ENCODE data around the gene TXNDC17. TPM values are rescaled to one million over a fixed set of nuclear protein-coding genes. Genes with fewer than 3 reads are reported as not detected.
A peak's percentile ranks its signal among the peaks of the same experiment; 100 is the strongest.

TXNDC17 gene
- total and polyA plus RNA-seq, 2 of the 13 experiments (the other 11 are each of a cell fraction or from before 2014, with no cell fraction given): 188 to 266 TPM

GRCh38 chr17:6636616-6637457 lies 4.0 kb upstream of the TXNDC17 start:
- FAIRE-seq (no peak), DNase-seq (ENCODE audit: low spot score) (no peak), ATAC-seq (no peak)
- Histone ChIP-seq H3K36me3 (replicated peaks in 1 of 2; ENCODE audit: control insufficient read depth in 1 of 2, insufficient read depth in 2 of 2, low read length in 2 of 2) (peaks cover 2 to 20% of the 10 kb centered on the region in 2 experiments; a peak in 4 of 5 replicates), H2AFZ (ENCODE audit: low read length) (no peak overlapping the region), H3K9me3 (ENCODE audit: low read length) (no peaks in the 10 kb centered on the region), H3K4me3 (replicated peaks in 1 of 3; ENCODE audit: insufficient read depth in 1 of 3, low read depth in 2 of 3, low read length in 3 of 3) (no peak overlapping the region), H3K4me1 (ENCODE audit: insufficient read depth, low read length) (peaks cover 17% of the 10 kb centered on the region), H4K20me1 (ENCODE audit: insufficient read depth, low read length) (no peaks in the 10 kb centered on the region), H3K9ac (ENCODE audit: insufficient read depth, low read depth, low read length) (no peak overlapping the region), H3K4me2 (ENCODE audit: low read depth, low read length) (no peak overlapping the region), H3K27ac (ENCODE audit: extremely low read length, insufficient read depth, low read length) (no peak overlapping the region), H3K27me3 (ENCODE audit: control insufficient read depth in 1 of 2, insufficient read depth in 2 of 2, low read length in 2 of 2) (no peaks in the 10 kb centered on the region), H3K79me2 (ENCODE audit: insufficient read depth, low read length) (peaks cover 28% of the 10 kb centered on the region)
- BruUV-seq (replicated peaks): no TSS peak
- POLR2A ChIA-PET: no interaction called here
- CTCF ChIA-PET (ENCODE audit: low intra/inter-chr PET ratio, low total read pairs): no interaction called here
- in situ Hi-C loops (cut with HindIII; ENCODE audit: extremely low pct_ligation_motif_present, low pct_unique_long_range_greater_than_20kb) (no loop called here), intact Hi-C loops (cut with micrococcal nuclease; ENCODE audit: unreplicated experiment) (no loop called here)
- 96% methylated on average over 15 of the region's 17 CpGs for WGBS (ENCODE audit: low lambda C conversion rate)
- TF ChIP-seq BHLHE40 (IDR thresholded peaks at IDR 0.05; ENCODE audit: low read length) (no peak), SAFB2 (CRISPR knock-in tag; IDR thresholded peaks at IDR 0.05; ENCODE audit: borderline replicate concordance, low read depth) (no peak), ZNF564 (CRISPR knock-in tag; IDR thresholded peaks at IDR 0.05) (no peak), AGO2 (optimal IDR thresholded peaks at IDR 0.05; ENCODE audit: low read depth, low read length) (peak; percentile 6), YEATS2 (CRISPR knock-in tag; IDR thresholded peaks at IDR 0.05; ENCODE audit: borderline replicate concordance) (no peak), TMF1 (CRISPR knock-in tag; IDR thresholded peaks at IDR 0.05; ENCODE audit: low read depth) (no peak), ZFP36L1 (CRISPR knock-in tag; IDR thresholded peaks at IDR 0.05) (no peak), ZNF878 (CRISPR knock-in tag; IDR thresholded peaks at IDR 0.05) (no peak), RBFOX2 (IDR thresholded peaks at IDR 0.05; ENCODE audit: low read depth, low read length) (0 out of 2 replicates have a peak, but pooled peaks have one; percentile 20), ZSCAN5A (CRISPR knock-in tag; IDR thresholded peaks at IDR 0.05; ENCODE audit: borderline replicate concordance) (no peak)
- TF ChIP-seq, protein P1, sequence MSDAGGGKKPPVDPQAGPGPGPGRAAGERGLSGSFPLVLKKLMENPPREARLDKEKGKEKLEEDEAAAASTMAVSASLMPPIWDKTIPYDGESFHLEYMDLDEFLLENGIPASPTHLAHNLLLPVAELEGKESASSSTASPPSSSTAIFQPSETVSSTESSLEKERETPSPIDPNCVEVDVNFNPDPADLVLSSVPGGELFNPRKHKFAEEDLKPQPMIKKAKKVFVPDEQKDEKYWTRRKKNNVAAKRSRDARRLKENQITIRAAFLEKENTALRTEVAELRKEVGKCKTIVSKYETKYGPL (CRISPR knock-in tag; IDR thresholded peaks at IDR 0.05): no peak
- TF ChIP-seq, protein P2, sequence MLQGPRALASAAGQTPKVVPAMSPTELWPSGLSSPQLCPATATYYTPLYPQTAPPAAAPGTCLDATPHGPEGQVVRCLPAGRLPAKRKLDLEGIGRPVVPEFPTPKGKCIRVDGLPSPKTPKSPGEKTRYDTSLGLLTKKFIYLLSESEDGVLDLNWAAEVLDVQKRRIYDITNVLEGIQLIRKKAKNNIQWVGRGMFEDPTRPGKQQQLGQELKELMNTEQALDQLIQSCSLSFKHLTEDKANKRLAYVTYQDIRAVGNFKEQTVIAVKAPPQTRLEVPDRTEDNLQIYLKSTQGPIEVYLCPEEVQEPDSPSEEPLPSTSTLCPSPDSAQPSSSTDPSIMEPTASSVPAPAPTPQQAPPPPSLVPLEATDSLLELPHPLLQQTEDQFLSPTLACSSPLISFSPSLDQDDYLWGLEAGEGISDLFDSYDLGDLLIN (CRISPR knock-in tag; IDR thresholded peaks at IDR 0.05; ENCODE audit: borderline replicate concordance): no peak
- TF ChIP-seq, protein P3, sequence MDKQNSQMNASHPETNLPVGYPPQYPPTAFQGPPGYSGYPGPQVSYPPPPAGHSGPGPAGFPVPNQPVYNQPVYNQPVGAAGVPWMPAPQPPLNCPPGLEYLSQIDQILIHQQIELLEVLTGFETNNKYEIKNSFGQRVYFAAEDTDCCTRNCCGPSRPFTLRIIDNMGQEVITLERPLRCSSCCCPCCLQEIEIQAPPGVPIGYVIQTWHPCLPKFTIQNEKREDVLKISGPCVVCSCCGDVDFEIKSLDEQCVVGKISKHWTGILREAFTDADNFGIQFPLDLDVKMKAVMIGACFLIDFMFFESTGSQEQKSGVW (CRISPR knock-in tag; IDR thresholded peaks at IDR 0.05; ENCODE audit: borderline replicate concordance): no peak
- TF ChIP-seq, protein P4, sequence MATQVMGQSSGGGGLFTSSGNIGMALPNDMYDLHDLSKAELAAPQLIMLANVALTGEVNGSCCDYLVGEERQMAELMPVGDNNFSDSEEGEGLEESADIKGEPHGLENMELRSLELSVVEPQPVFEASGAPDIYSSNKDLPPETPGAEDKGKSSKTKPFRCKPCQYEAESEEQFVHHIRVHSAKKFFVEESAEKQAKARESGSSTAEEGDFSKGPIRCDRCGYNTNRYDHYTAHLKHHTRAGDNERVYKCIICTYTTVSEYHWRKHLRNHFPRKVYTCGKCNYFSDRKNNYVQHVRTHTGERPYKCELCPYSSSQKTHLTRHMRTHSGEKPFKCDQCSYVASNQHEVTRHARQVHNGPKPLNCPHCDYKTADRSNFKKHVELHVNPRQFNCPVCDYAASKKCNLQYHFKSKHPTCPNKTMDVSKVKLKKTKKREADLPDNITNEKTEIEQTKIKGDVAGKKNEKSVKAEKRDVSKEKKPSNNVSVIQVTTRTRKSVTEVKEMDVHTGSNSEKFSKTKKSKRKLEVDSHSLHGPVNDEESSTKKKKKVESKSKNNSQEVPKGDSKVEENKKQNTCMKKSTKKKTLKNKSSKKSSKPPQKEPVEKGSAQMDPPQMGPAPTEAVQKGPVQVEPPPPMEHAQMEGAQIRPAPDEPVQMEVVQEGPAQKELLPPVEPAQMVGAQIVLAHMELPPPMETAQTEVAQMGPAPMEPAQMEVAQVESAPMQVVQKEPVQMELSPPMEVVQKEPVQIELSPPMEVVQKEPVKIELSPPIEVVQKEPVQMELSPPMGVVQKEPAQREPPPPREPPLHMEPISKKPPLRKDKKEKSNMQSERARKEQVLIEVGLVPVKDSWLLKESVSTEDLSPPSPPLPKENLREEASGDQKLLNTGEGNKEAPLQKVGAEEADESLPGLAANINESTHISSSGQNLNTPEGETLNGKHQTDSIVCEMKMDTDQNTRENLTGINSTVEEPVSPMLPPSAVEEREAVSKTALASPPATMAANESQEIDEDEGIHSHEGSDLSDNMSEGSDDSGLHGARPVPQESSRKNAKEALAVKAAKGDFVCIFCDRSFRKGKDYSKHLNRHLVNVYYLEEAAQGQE (IDR thresholded peaks at IDR 0.05; ENCODE audit: borderline replicate concordance in 1 of 2, low read depth in 1 of 2, low read length in 2 of 2): peak; percentile 14 to 84

Data from HepG2 (cell line).